ENCODE measurements around the gene AK5.

GRCh38 chr1:77398152-77398551 is 116.3 kb downstream of the AK5 start:
- no peak for TF ChIP-seq CTCF (IDR thresholded peaks at IDR 0.05; ENCODE audit: low read depth, low read length)
- no peak for TF ChIP-seq EZH2phosphoT487 (IDR thresholded peaks at IDR 0.05; ENCODE audit: low read depth)

All from OCI-LY3 (cell line).